ENCODE results near the gene WHRN.
A peak's percentile ranks its signal among the peaks of the same experiment; 100 is the strongest.

Gene WHRN

GRCh38 chr9:114374936-114375335, 130.3 kb downstream of the WHRN start:
- no peak for DNase-seq

- no peak for DNase-seq
These were observed 131.1 kb downstream of the WHRN start for GRCh38 chr9:114373960-114374730.

GRCh38 chr9:114372921-114373448, 132.3 kb downstream of the WHRN start:
- DNase-seq, result peak; percentile 93

GRCh38 chr9:114371973-114372917, 133.0 kb downstream of the WHRN start:
- DNase-seq, result peak; percentile 39

GRCh38 chr9:114371343-114371944, 133.8 kb downstream of the WHRN start:
- DNase-seq, result no peak

- DNase-seq, result no peak
These were observed 134.3 kb downstream of the WHRN start for GRCh38 chr9:114370968-114371320.

GRCh38 chr9:114370251-114370967, 134.9 kb downstream of the WHRN start:
- DNase-seq, result no peak

GRCh38 chr9:114369216-114370130, 135.8 kb downstream of the WHRN start:
- DNase-seq, result peak; percentile 50

GRCh38 chr9:114367772-114368569, 137.3 kb downstream of the WHRN start:
- no peak for DNase-seq

GRCh38 chr9:114367366-114367765, 137.9 kb downstream of the WHRN start:
- DNase-seq, result no peak

GRCh38 chr9:114366334-114367128, 138.7 kb downstream of the WHRN start:
- peak; percentile 71 for DNase-seq

GRCh38 chr9:114365194-114365593, 140.1 kb downstream of the WHRN start:
- DNase-seq, result no peak

- no peak for DNase-seq
These were observed 140.9 kb downstream of the WHRN start for GRCh38 chr9:114364134-114365041.

- no peak for DNase-seq
These were observed 141.8 kb downstream of the WHRN start for GRCh38 chr9:114363424-114363823.

GRCh38 chr9:114362394-114362793, 142.9 kb downstream of the WHRN start:
- DNase-seq, result no peak

GRCh38 chr9:114361542-114361941, 143.7 kb downstream of the WHRN start:
- no peak for DNase-seq

GRCh38 chr9:114359801-114360200, 145.5 kb downstream of the WHRN start:
- no peak for DNase-seq

GRCh38 chr9:114357911-114358328, 147.4 kb downstream of the WHRN start:
- DNase-seq, result no peak

- no peak for DNase-seq
These were observed 147.9 kb downstream of the WHRN start for GRCh38 chr9:114357360-114357759.
